ENCODE measurements around the gene FXYD4. TPM values are rescaled to one million over a fixed set of nuclear protein-coding genes. Genes with fewer than 3 reads are reported as not detected.

Gene FXYD4
- total and polyA plus RNA-seq, 2 experiments from 2014 or later = not detected

GRCh38 chr10:43384252-43385221 is 13.1 kb downstream of the FXYD4 start:
- Mint-ChIP-seq H3K27me3 (ENCODE audit: insufficient read depth, low read depth, poor library complexity) (peaks cover 14% of the 10 kb centered on the region), H3K4me1 (peaks cover 1% of the 10 kb centered on the region; the same call in 1 of the 3 replicates), H3K27ac (no peak overlapping the region; the same call in 1 of the 2 replicates), H3K36me3 (ENCODE audit: low read depth) (peaks cover 42% of the 10 kb centered on the region), H3K9me3 (no peaks in the 10 kb centered on the region; the same call in 2 of the 3 replicates), H3K4me3 (no peak overlapping the region)
- Histone ChIP-seq H3K36me3 (ENCODE audit: insufficient read depth) (peaks cover 42% of the 10 kb centered on the region), H3K4me1 (ENCODE audit: insufficient read depth) (no peaks in the 10 kb centered on the region), H3K9me2 (ENCODE audit: insufficient read depth) (no peaks in the 10 kb centered on the region), H3K27me3 (ENCODE audit: insufficient read depth) (no peaks in the 10 kb centered on the region), H3K4me3 (no peak overlapping the region), H3K27ac (ENCODE audit: low read depth) (no peak overlapping the region), H2AFZ (no peak overlapping the region), H3K79me2 (replicated peaks; ENCODE audit: insufficient read depth) (peaks cover 23% of the 10 kb centered on the region), H4K20me1 (replicated peaks; ENCODE audit: insufficient read depth) (peaks cover 36% of the 10 kb centered on the region), H3K4me2 (no peak overlapping the region), H3F3A (replicated peaks; ENCODE audit: low read depth) (peaks cover 42% of the 10 kb centered on the region)
- no peak for TF ChIP-seq ZNF114 (CRISPR knock-in tag; IDR thresholded peaks at IDR 0.05)
- peak; percentile 83 for TF ChIP-seq POLR2AphosphoS5 (IDR thresholded peaks at IDR 0.05; ENCODE audit: low read depth)
- no peak for TF ChIP-seq NANOG (IDR thresholded peaks at IDR 0.05; ENCODE audit: borderline replicate concordance)
- DNase-seq (ENCODE audit: low spot score) (no peak), ATAC-seq (peak; percentile 51)

GRCh38 chr10:43385412-43386004 is 14.1 kb downstream of the FXYD4 start:
- TF ChIP-seq EZH2 (IDR thresholded peaks at IDR 0.05; ENCODE audit: low read depth, unreplicated experiment) (no peak), STAT1 (IDR thresholded peaks at IDR 0.05; ENCODE audit: unreplicated experiment) (no peak), POLR2AphosphoS5 (IDR thresholded peaks at IDR 0.05; ENCODE audit: low read depth) (no peak), CREB1 (CRISPR knock-in tag; IDR thresholded peaks at IDR 0.05; ENCODE audit: low read depth) (no peak), EZH2phosphoT487 (IDR thresholded peaks at IDR 0.05; ENCODE audit: unreplicated experiment) (no peak), ZNF331 (CRISPR knock-in tag; IDR thresholded peaks at IDR 0.05; ENCODE audit: low read depth) (no peak), CTCF (conservative IDR thresholded peaks at IDR 0.05; ENCODE audit: low read depth in 2 of 2) (no peak), ZNF114 (CRISPR knock-in tag; IDR thresholded peaks at IDR 0.05) (no peak), NANOG (IDR thresholded peaks at IDR 0.05; ENCODE audit: borderline replicate concordance) (no peak)
- H3K36me3 ChIP-seq (ENCODE audit: insufficient read depth) = peaks cover 51% of the 10 kb centered on the region

More at GRCh38 chr10:43385412-43386004, 14.1 kb downstream of the FXYD4 start:
- H3K36me3 Mint-ChIP-seq (ENCODE audit: low read depth) = peaks cover 52% of the 10 kb centered on the region
- peaks cover 14% of the 10 kb centered on the region for H3K27me3 Mint-ChIP-seq (ENCODE audit: insufficient read depth, low read depth, poor library complexity)
- Histone ChIP-seq H3K4me2 (no peak overlapping the region), H4K20me1 (replicated peaks; ENCODE audit: insufficient read depth) (peaks cover 46% of the 10 kb centered on the region), H3K79me2 (replicated peaks; ENCODE audit: insufficient read depth) (peaks cover 32% of the 10 kb centered on the region), H3K27ac (ENCODE audit: low read depth) (peak overlapping the region; percentile 60; the same call in 1 of the 2 replicates), H3F3A (replicated peaks; ENCODE audit: low read depth) (peaks cover 50% of the 10 kb centered on the region), H3K9me2 (ENCODE audit: insufficient read depth) (no peaks in the 10 kb centered on the region), H3K27me3 (ENCODE audit: insufficient read depth) (no peaks in the 10 kb centered on the region), H3K4me1 (ENCODE audit: insufficient read depth) (no peaks in the 10 kb centered on the region), H3K4me3 (no peak overlapping the region), H2AFZ (no peak overlapping the region)
- H3K4me1 Mint-ChIP-seq = peaks cover 6% of the 10 kb centered on the region; the same call in 2 of the 3 replicates
- no peak overlapping the region for H3K27ac Mint-ChIP-seq
- DNase-seq (ENCODE audit: low spot score) (no peak), ATAC-seq (no peak)
- H3K9me3 Mint-ChIP-seq = no peaks in the 10 kb centered on the region; the same call in 2 of the 3 replicates
- no peak overlapping the region for H3K4me3 Mint-ChIP-seq
